Frontal cortex (tissue), 4 donors: ENCODE data around the gene GSDMA. TPM values are rescaled to one million over a fixed set of nuclear protein-coding genes. Genes with fewer than 3 reads are reported as not detected.
"Not testable (repeated sequence)": the region's sequence is repeated elsewhere in the genome, so short reads cannot be mapped to it uniquely, and the experiment has no call there.

ENCODE experiments used
- DNase-seq, 2 donors: peaks; one replicate each; pipeline ENCODE4 v3.0.0; 2012; ENCODE audit warnings: low spot score in 2 of 2
- FAIRE-seq: peaks from 2 replicates; lab custom pipeline; 2012; peaks lifted over from hg19 to GRCh38; lab: Jason Lieb, UNC
- total RNA-seq: library from RNA; depleted of rRNA; stranded (reverse); fragments of >200 nt; gene quantifications from one replicate; pipeline ENCODE4 v1.2.3, GENCODE V29; 2014
- donor health status: control.
- donor health status: control.
- donor health status: control.

GSDMA gene
- total RNA-seq, 1 donor from 2014 or later, result under 0.01 TPM

DNA sequence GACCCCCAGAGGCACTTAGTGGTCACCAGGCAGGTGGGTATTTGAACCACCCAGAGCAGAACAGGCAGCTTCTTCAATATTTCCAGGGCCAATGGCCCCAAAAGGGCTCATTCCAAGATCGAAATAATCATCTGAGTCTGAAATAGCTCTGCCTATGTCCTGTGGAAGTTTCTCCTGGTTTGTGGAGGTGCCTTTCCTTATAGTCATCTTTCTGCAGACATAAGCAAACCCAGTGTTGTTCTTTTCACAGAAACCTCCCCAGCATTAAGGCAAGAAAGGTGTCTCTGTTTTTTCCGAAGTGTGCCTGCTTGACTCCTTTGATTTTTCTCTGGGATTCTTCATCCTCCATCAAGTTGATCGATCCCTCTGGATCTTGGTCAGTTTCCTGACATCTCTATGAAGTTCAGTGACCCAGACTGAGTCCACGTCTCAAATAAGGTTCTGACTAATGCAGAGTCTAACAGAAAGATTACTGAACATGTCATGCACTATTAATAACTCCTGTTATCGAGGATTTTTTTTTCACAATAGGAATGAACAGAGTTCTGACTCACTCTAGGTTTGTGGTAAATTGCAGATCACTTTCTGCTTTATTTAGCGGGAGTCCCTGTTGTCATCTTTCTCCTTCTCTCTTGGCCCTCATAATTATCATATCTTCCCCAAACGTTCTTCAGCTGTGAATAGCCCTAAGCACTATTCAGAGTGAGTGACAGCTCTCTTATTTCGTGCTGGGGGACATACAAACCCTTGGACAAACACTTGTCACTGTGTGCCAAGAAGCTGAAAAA lies 33.8 kb upstream of the GSDMA start:
- DNase-seq, result no peak
- no peak for FAIRE-seq

DNA sequence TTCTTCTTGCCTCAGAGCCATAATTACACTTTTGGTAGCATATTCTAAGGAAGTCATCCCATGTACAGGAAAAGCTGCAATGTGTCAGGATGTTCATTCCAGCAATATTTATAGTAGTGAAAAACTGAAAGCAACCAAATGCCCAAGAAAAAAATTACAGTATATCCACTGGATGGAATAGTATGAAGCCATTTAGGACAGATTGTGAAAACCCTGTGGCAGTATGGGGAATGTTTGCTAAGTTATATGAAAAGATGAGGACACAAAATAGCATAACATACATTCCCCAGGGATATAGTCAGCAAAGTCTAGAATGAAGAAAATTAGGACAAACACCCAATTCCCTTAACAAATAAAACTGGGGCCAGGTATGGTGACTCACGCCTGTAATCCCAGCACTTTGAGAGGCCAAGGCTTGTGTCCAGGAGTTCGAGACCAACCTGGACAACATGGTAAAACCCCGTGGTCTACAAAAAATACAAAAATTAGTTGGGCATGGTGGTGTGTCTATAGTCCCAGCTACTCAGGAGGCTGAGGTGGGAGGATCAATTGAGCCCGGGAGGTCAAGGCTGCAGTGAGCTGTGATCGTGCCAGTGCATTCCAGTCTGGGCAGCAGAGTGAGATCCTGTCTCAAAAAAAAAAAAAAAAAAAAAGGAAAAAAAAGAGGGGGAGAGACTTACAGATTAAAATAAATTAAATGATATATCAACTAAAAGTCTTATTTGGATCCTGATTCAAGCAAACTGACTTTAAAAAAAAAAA lies 33.0 kb upstream of the GSDMA start:
- FAIRE-seq (no peak), DNase-seq (no peak)

DNA sequence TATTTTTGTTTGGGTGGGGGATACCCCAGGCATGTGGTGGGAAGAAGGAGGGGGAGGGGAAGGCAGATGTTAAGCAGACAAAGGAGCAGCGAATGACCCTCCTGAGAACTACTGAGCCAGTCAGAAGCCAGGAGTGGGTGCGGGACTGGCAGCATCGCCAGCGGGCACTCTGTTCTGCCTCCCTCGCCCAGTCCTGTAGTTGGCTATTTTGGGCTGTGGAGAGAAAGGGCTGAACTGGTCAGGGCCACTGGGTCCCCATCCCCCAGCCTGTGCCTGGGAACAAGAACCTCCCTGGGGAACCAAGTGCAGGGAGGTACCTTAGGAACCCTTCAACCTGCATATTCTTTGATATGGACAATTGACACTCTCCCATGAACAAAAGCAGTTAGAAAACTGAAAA lies 28.9 kb upstream of the GSDMA start:
- DNase-seq (no peak), FAIRE-seq (no peak)

DNA sequence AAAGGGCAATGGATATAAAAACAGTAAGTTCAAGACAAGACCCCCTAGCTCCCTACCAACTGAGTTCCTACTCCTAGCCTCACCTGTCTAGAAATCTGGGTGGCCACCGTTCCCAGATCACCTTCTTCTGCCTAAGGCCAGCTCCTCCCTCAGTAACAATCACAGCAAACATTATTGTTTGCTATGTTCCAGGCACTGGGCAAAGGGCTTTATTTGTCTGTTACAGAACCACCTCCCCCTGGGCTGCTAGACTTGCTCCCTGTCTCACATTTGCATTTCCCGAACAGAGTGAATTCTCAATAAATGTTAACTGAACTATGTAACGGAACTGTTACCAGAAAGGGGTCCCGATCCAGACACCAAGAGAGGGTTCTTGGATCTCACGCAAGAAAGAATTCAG lies 28.5 kb upstream of the GSDMA start:
- FAIRE-seq (no peak), DNase-seq (no peak)

DNA sequence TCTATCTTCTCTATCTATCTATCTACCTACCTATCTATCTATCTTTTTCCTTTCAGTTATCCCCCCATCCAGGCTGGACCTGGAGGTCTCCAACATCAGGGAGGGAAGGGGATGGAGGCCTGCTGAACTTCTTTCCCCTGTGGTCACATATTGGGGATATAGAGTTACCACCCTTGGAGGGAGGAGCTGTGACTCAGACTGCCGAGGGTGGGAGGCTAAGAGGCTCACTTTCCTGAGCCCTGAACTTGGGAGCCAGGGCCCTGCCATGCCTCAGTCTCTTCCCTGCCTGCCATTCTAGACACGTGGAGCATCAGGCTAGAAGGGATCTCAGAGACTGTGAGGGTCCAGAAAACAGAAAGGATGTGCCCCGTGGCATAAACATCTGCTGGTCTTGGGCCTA lies 26.9 kb upstream of the GSDMA start:
- FAIRE-seq (no peak), DNase-seq (no peak)

DNA sequence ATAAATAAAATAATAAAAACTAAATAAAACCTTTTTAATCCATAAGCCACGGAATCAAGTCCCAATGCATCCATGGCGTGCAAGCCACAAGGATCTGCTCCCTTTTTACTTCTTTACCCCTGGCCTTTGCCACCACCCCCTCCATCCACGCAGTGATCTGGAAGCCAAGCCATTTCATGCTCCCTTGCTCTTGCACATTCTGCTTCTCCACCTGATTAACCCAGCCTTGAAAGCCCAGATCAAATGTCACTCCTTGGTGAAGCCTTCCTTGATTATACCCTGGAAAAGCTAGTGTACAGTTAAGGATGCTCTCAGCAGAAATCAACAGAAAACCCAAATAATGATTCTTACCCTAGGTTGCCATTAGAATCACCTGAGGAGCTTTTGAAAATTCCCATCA lies 25.4 kb upstream of the GSDMA start:
- no peak for FAIRE-seq

DNA sequence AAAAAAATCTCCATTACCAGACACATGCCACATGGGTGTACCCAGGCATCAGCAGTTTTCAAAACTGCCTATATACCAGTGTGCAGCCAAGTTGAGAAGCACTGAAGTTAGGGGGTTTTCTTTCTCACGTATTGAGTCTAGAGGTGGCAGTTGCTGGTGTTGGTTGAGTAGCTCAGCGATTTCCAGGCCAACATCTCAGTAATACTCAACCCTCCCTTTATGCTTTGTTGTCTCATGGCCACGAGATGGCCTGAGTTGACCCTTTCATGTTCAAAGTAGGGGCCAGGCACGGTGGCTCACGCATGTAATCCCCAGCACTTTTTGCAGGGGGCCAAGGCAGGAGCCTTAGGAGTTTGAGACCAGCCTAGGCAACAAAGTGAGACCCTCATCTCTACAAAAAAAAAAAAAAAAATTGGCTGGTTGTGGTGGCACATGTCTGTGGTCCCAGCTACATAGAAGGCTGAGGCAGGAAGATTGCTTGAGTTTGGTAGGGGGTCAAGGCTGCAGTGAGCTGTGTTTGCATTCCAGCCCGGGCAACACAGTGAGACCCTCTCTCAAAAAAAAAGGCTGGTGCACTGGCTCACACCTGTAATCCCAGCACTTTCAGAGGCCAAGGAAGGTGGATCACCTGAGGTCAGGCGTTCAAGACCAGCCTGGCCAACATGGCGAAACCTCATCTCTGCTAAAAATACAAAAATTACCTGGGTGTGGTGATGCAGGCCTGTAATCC lies 24.5 kb upstream of the GSDMA start:
- no peak for DNase-seq
- FAIRE-seq, result no peak

More for the DNA sequence above, 25.4 kb upstream of the GSDMA start:
- DNase-seq, result no peak

DNA sequence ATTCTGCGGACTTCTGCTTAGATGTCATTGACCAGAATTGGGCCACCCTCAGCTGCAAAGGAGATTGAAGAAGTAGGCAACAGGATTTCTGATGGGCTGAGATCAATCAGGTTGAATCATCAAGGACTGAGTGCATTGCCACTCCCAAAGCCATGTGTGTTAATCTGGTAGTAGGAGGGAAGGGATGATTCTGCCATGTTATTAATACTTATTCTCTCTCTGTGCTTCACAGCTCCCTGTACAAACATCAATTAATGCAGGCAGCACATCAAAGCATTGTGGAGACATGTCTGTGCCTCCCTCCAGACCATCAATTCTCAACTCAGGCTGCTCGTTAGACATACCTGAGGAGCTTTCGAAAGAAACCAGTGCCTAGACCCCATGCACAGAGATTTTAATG lies 23.7 kb upstream of the GSDMA start:
- DNase-seq (no peak), FAIRE-seq (no peak)

DNA sequence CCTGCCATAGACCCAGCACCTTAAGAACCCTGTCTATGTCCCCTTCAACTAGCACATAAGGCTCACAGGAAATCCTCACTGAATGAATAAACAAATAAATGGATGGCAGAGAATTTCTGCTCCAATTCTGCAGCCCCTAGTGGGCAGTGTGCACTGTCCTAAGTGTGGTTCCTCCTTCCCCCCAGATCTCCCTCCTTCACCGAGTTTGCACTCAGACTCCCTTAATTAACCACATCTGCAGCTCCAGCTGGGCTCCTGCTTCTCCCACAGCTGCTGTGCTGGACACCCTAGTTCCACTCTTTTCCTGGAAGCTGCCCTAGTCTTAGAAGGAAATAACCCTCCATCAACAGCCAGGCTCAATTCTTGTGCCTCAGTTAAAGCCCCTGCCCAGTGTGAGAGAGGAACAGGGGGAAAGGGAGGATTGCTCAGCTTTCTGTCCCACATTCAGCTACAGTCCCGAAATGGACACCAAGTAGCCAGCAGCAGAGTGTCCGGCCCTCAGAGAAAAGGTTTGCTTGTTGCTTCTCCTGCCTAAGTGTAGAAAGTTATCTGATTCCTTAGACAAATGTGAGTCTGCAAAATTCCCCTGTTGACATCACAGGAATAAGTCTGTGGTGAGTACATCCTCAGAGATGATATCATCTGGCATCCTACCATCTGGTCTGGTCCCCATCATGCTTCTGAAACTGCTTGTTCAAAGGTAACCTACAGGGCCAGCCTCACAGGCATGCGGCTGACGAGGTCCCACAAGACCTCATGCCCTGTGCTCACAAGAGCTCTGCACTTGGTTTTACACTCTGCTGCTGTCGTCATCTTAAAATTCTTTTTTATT lies 23.0 kb upstream of the GSDMA start:
- DNase-seq, result no peak
- no peak for FAIRE-seq

DNA sequence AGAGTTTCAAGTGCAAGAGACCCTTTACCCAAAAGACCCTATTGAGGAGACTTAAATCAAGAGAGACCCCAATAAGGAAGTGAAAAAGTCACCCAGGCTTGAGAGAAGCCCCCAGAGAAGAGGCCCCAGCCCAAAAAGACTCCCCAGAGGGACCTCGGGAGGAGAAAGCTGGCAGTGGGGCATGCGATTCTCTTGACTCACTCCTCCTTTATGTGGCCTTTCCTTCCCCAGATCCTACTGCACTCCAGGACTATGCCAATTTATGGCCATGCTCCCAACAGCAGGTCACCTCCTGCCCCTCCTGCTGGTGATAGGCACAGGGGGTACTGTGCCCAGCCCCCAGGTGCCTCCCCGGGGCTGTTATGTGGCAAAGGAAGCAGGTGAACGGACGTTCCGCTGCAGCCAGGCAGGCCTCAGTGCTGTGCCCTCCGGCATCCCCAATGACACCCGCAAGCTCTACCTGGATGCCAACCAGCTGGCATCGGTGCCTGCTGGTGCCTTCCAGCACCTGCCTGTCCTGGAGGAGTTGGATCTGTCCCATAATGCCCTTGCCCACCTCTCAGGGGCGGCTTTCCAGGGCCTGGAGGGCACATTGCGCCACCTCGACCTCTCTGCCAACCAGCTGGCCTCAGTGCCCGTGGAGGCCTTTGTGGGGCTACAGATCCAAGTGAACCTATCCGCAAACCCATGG lies 19.0 kb upstream of the GSDMA start:
- no peak for FAIRE-seq
- DNase-seq, result no peak

DNA sequence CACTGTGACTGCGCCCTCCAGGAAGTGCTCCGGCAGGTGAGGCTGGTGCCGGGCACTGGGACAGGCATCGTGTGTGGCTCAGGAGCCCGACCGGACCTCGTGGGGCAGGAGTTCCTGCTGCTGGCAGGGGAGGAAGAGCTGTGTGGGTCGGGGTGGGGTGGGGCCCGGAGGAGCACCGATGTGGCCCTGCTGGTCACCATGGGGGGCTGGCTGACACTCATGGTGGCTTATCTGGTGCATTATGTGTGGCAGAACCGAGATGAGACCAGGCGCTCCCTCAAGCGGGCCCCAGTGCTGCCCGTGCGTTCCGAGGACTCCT lies 18.5 kb upstream of the GSDMA start:
- DNase-seq (no peak), FAIRE-seq (no peak)

DNA sequence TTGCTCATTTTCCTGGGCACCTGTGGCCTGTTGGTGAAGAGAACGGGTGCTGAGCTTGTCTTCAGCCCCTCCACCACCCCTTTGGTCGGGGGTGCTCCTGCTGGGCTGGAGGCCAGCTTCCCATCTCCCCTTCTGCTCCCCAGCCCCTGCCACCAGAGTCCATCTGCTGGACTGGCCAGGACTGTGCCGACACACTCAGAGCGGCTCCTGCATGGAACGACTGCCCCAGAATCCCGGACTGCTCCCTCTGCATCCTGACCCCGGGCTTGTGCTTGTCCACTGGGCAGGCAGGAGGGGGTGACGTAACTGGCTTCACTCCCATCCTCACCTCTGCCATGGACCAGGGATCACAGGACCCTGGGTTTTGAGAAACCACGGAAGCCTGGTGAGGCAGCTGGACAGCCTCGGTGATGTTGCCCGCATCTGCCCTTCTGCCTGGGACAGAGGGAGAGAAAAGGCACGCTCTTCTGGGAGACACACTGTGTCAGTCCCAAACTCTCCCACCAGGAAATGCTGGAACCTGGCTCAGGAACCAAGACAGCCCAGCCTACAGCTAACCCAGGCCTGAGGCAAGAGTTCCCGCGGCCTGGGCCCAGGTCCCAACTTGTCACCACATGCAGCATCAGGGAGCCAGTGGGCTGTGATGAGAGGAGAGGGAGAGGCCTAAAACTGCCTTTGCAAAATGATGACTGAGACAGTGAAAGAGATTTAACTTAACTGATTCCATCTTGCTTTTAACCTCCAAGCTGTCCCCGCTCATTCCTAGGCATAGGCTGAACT lies 16.1 kb upstream of the GSDMA start:
- no peak for DNase-seq
- FAIRE-seq, result no peak

DNA sequence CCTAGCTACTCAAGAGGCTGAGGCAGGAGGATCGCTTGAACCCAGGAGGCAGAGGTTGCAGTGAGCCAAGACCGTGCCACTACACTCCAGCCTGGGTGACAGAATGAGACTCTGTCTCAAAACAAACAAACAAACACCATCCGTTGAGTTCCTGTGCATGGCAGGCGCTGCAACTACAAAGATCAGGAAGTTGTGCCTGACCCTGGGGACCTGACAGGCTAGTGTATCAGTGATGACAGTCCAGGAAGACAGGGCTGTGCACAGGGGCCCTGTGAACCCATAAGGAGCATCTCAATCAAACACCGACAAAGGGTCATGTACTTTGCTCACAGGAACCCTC lies 14.3 kb upstream of the GSDMA start:
- not testable (repeated sequence) for FAIRE-seq, DNase-seq

DNA sequence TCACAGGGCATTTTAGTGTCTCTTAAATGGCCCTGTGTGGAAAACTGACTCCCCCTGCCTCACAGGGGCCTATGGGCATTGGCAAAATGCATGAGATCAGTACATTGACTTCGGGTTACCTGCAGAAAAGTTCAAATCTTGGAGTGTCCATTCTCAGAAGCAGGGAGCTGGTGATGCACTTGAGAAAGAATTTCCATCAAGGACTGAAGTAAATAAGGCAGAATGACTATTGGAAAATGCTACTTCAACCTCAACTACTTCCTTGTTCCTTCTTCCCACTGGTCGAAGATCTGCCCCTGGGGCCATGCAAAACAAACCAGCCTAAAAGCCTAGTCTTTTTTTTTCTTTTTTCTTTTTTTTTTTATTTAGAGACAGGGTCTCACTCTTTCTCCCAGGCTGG lies 13.8 kb upstream of the GSDMA start:
- no peak for FAIRE-seq

DNA sequence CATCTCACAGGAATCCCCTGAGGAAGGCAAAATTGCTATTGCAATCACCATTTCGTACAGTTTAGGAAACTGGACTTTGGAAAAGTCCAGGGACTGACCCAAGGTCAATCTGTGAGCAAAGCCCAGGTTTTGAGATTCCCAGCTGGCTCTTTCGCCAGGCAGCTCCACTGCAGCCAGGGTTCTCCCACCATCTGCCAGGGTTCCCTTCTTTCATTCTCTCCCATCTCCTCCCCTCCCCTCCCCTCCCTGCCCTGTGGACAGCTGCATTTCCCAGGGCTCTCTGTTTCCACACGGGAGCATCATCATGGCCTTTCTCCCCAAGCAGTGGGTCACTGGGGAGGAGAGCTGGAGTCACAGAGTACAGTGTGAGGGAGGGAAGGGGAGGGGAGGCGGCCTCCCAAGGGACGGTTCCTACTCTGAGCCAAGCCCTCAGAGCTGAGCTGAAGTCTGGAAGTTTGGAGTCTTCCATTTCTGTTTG lies 11.9 kb upstream of the GSDMA start:
- FAIRE-seq (no peak), DNase-seq (no peak)

More for the DNA sequence above, 13.8 kb upstream of the GSDMA start:
- DNase-seq, result no peak

DNA sequence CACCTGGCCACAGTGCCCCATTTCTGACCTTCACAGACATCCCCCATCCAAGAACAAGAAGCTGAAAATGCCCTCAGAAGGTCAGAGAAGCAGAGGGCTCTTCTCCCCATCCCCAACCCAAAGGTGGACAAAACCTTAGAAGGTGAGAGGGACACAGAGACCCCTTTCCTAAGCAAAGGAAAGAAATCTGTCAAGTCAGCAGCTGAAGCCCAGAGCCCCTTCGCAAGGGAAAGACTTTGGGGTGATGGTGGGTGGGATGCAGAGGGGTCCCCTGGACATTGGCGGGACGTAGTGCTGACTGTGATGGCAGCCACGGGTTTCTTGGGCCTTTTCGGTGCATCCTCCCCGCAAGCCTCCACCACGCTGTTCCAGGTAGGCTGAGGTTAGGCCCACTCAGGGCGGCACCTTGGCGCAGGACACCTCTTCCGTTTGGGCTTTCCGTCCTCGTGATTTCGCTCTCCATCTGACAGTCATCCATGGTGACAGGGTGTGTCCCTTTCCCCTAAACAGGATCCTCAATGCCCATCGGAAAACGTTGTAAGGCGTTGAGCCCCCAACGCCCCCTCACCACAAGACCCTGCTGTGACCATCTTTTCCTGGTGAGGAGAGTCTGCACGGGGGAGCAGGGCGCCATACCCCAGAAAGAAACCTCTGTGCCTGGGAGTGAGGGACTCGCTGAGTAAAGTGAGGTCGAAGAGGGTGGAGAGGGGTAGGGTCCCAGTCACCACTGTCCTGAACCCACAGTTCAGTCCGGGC lies 10.7 kb upstream of the GSDMA start:
- DNase-seq (no peak), FAIRE-seq (no peak)

DNA sequence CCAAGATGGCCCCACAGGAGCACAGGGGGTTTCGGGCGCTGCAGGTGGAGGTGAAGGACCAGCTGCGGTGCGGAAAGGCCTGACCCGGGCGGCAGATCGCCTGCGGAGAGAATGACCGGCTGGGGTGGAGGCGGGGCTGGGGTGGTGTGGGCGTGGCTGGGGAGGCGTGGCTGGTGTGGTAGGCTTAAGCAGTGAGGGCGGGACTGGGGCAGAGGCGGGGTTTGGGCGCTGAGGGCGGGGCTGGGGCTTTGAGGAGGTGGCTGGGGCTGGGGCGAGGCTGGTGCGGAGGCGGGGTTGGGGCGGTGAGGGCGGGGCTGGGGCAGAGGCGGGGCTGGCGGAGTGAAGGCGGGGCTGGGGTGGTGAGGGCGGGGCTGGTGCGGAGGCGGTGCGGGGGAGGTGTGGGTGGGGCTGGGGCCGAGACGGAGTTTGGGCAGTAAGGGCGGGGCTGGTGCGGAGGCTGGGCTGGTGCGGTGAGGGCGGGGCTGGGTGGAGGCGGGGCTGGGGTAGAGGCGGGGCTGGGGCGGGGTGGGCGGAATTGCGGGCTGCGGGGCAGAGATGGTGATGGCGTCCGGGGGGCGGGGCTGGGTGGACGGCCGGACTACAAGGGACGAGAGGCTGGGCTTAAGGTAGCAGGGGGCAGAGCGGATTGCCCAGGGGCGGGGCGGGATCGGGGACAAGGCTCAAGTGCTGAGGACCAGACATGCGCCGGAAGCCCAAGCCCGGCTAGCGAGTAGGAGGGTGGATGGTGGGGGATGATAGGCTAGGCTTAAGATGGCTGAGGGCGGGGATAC lies 9.9 kb upstream of the GSDMA start:
- DNase-seq (peak; percentile 89 to 94), FAIRE-seq (no peak)
